Activated CD4-positive, alpha-beta T cell treated with anti-CD3 and anti-CD28 coated beads for 24 hours (primary cell): ENCODE data around the gene IGFBP5.

Source experiments
- DNase-seq, 2 donors: peaks; one replicate each; pipeline ENCODE4 v3.0.0-alpha.2; 2020; ENCODE audit warnings: low read depth in 2 of 2

The IGFBP5 gene

GRCh38 chr2:216688731-216689340 lies 6.5 kb downstream of the IGFBP5 start:
- no peak for DNase-seq

GRCh38 chr2:216687646-216688045 lies 7.7 kb downstream of the IGFBP5 start:
- peak in 1 of 2 donors; percentile 20 for DNase-seq

GRCh38 chr2:216687111-216687510 lies 8.2 kb downstream of the IGFBP5 start:
- no peak for DNase-seq

- no peak for DNase-seq
Measured at GRCh38 chr2:216685327-216685875, 9.9 kb downstream of the IGFBP5 start.

- no peak for DNase-seq
Measured at GRCh38 chr2:216683846-216684245, 11.5 kb downstream of the IGFBP5 start.

GRCh38 chr2:216681683-216682082 lies 13.7 kb downstream of the IGFBP5 start:
- no peak for DNase-seq

- no peak for DNase-seq
Measured at GRCh38 chr2:216680951-216681629, 14.3 kb downstream of the IGFBP5 start.

- DNase-seq: no peak
Measured at GRCh38 chr2:216679658-216680024, 15.7 kb downstream of the IGFBP5 start.

- DNase-seq: no peak
Measured at GRCh38 chr2:216678813-216679657, 16.3 kb downstream of the IGFBP5 start.

GRCh38 chr2:216678098-216678465 lies 17.3 kb downstream of the IGFBP5 start:
- DNase-seq: no peak

- no peak for DNase-seq
Measured at GRCh38 chr2:216677439-216678097, 17.8 kb downstream of the IGFBP5 start.

- DNase-seq: no peak
Measured at GRCh38 chr2:216676630-216677029, 18.7 kb downstream of the IGFBP5 start.

GRCh38 chr2:216674376-216674775 lies 21.0 kb downstream of the IGFBP5 start:
- no peak for DNase-seq

- DNase-seq: no peak
Measured at GRCh38 chr2:216673609-216674008, 21.7 kb downstream of the IGFBP5 start.

- no peak for DNase-seq
Measured at GRCh38 chr2:216673021-216673420, 22.3 kb downstream of the IGFBP5 start.

- DNase-seq: no peak
Measured at GRCh38 chr2:216672466-216672865, 22.9 kb downstream of the IGFBP5 start.

- no peak for DNase-seq
Measured at GRCh38 chr2:216671791-216672343, 23.5 kb downstream of the IGFBP5 start.

GRCh38 chr2:216671081-216671411 lies 24.3 kb downstream of the IGFBP5 start:
- no peak for DNase-seq

- DNase-seq: no peak
Measured at GRCh38 chr2:216670266-216671080, 24.9 kb downstream of the IGFBP5 start.

- DNase-seq: peak; percentile 31 to 45
Measured at GRCh38 chr2:216666461-216667233, 28.7 kb downstream of the IGFBP5 start.
